MM.1S (cell line): ENCODE data around the gene ZDBF2.

Source experiments
- EZH2phosphoT487 ChIP-seq: fragments of 300-600 bp; sonication (generic); IDR thresholded peaks from 2 replicates; pipeline ENCODE4 v1.6.1; 2018; ENCODE audit warnings: antibody characterized with exemption, low read length
- TF ChIP-seq, protein P1 (sequence below): fragments of 300-600 bp; sonication (generic); IDR thresholded peaks from 2 replicates; pipeline ENCODE4 v1.5.1; 2016; ENCODE audit warnings: antibody characterized with exemption, low read length, mixed read lengths

DNA sequence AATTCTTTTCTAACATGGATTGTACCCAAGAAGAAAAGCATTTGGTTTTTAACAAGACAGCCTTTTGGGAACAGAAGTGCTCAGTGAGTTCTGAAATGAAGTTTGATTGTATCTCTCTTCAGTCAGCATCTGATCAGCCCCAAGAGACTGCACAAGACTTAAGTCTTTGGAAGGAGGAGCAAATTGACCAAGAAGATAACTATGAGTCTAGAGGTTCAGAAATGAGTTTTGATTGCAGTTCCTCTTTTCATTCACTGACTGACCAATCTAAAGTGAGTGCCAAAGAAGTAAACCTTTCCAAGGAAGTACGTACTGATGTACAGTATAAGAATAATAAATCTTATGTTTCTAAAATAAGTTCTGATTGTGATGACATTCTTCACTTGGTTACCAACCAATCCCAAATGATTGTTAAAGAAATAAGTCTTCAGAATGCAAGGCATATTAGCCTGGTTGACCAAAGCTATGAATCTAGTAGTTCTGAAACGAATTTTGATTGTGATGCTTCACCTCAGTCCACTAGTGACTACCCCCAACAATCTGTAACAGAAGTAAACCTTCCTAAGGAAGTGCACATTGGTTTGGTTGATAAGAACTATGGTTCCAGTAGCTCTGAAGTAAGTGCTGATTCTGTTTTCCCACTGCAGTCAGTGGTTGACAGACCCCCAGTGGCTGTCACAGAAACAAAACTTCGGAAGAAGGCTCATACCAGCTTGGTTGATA is 31.2 kb downstream of the ZDBF2 start:
- no peak for TF ChIP-seq EZH2phosphoT487
- TF ChIP-seq, protein P1, sequence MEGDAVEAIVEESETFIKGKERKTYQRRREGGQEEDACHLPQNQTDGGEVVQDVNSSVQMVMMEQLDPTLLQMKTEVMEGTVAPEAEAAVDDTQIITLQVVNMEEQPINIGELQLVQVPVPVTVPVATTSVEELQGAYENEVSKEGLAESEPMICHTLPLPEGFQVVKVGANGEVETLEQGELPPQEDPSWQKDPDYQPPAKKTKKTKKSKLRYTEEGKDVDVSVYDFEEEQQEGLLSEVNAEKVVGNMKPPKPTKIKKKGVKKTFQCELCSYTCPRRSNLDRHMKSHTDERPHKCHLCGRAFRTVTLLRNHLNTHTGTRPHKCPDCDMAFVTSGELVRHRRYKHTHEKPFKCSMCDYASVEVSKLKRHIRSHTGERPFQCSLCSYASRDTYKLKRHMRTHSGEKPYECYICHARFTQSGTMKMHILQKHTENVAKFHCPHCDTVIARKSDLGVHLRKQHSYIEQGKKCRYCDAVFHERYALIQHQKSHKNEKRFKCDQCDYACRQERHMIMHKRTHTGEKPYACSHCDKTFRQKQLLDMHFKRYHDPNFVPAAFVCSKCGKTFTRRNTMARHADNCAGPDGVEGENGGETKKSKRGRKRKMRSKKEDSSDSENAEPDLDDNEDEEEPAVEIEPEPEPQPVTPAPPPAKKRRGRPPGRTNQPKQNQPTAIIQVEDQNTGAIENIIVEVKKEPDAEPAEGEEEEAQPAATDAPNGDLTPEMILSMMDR = no peak
